ENCODE results near the gene ACTN2.

The ACTN2 gene

DNA sequence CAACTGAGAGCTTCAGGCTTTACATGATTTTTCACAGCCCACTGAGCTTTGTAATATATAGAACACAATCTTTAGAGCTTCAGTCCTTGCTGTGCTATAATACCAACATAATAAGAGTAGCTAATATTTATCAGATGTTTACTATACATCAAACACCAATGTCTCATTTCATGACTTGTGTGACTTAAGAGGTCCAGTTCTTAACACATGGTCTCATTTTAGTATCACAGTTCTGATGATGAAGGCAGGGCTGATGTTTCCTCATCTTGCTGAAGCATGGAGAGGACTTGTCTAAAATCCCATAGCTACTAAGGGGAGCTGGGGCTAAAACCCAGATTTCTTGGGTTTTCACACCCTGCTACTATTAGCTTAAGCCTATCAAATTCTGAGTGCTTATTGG lies 114.3 kb downstream of the ACTN2 start:
- TF ChIP-seq, protein P1, sequence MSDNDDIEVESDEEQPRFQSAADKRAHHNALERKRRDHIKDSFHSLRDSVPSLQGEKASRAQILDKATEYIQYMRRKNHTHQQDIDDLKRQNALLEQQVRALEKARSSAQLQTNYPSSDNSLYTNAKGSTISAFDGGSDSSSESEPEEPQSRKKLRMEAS (IDR thresholded peaks at IDR 0.05; ENCODE audit: low read depth, low read length): no peak
- no peak for TF ChIP-seq POLR2A (IDR thresholded peaks at IDR 0.05; ENCODE audit: extremely low read depth, insufficient read length)
- TF ChIP-seq MYC (IDR thresholded peaks at IDR 0.05; ENCODE audit: low read depth, low read length): no peak
- TF ChIP-seq, protein P2, sequence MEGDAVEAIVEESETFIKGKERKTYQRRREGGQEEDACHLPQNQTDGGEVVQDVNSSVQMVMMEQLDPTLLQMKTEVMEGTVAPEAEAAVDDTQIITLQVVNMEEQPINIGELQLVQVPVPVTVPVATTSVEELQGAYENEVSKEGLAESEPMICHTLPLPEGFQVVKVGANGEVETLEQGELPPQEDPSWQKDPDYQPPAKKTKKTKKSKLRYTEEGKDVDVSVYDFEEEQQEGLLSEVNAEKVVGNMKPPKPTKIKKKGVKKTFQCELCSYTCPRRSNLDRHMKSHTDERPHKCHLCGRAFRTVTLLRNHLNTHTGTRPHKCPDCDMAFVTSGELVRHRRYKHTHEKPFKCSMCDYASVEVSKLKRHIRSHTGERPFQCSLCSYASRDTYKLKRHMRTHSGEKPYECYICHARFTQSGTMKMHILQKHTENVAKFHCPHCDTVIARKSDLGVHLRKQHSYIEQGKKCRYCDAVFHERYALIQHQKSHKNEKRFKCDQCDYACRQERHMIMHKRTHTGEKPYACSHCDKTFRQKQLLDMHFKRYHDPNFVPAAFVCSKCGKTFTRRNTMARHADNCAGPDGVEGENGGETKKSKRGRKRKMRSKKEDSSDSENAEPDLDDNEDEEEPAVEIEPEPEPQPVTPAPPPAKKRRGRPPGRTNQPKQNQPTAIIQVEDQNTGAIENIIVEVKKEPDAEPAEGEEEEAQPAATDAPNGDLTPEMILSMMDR (IDR thresholded peaks at IDR 0.05; ENCODE audit: low read depth, low read length): no peak
- DNase-seq (ENCODE audit: low read depth): no peak
- H3K4me3 ChIP-seq (ENCODE audit: low read depth, low read length): no peak overlapping the region

DNA sequence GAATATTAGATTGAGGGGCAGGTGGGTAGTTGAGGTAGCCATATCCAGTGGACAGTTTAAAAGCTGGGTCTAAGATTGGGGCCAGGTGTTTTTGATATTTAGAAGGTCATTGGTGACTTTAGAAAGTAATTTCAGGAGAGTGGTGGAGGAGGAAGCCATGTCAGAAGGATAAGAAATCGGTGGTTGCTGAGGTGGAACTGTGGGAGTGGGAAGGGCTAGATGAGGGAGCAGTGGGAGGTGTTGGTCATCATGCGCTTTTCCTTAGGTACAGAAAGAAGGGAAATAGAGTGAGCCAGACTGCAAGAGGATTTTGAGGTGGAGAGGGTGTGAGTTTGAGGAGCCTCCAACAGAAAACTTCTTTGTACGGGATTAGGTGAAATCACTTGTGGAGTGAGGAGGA lies 116.0 kb downstream of the ACTN2 start:
- no peak for DNase-seq (ENCODE audit: low read depth)
- no peak overlapping the region for H3K4me3 ChIP-seq (ENCODE audit: low read depth, low read length)
- TF ChIP-seq, protein P2 (IDR thresholded peaks at IDR 0.05; ENCODE audit: low read depth, low read length): no peak
- TF ChIP-seq, protein P1 (IDR thresholded peaks at IDR 0.05; ENCODE audit: low read depth, low read length): no peak
- no peak for TF ChIP-seq POLR2A (IDR thresholded peaks at IDR 0.05; ENCODE audit: extremely low read depth, insufficient read length)
- no peak for TF ChIP-seq MYC (IDR thresholded peaks at IDR 0.05; ENCODE audit: low read depth, low read length)

DNA sequence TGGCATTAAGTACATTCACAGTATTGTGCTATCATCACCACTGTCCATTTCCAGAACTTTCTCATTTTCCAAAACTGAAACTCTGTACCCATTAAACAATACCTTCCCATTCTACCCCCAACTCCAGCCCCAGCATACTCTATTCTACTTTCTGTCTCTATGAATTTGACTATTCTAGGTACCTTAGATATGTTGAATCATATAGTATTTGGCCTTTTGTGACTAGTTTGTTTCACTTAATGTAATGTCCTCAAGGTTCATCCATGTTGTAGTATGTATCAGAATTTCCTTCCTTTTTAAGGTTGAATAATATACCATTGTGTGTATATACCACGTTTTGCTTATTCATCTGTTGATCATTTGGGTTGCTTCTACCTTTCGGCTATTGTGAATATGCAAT lies 120.3 kb downstream of the ACTN2 start:
- H3K4me3 ChIP-seq (ENCODE audit: low read depth, low read length): no peak overlapping the region
- TF ChIP-seq MYC (IDR thresholded peaks at IDR 0.05; ENCODE audit: low read depth, low read length) (no peak), POLR2A (IDR thresholded peaks at IDR 0.05; ENCODE audit: extremely low read depth, insufficient read length) (no peak)
- TF ChIP-seq, protein P2 (IDR thresholded peaks at IDR 0.05; ENCODE audit: low read depth, low read length): no peak
- TF ChIP-seq, protein P1 (IDR thresholded peaks at IDR 0.05; ENCODE audit: low read depth, low read length): no peak
- DNase-seq (ENCODE audit: low read depth): no peak

DNA sequence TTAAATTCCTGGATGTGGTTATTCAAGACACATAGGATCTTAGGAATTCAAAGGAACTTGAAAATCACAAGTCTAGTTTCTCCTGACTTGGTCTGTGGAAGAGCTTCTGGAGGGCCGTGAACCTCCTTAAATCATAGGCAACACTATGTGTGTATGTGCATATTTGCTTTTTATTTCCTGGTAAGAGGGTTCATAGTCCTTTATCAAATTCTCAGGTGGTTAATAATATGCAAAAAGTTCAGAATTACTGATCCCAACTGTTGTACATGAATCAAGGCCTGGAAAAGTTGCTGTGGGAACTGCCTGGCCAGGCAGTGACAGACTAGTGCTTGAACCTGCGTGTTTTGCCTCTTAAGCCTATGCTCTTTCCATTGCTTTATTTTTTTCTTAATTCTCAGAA lies 121.7 kb downstream of the ACTN2 start:
- no peak for TF ChIP-seq MYC (IDR thresholded peaks at IDR 0.05; ENCODE audit: low read depth, low read length)
- no peak for TF ChIP-seq POLR2A (IDR thresholded peaks at IDR 0.05; ENCODE audit: extremely low read depth, insufficient read length)
- TF ChIP-seq, protein P2 (IDR thresholded peaks at IDR 0.05; ENCODE audit: low read depth, low read length): no peak
- TF ChIP-seq, protein P1 (IDR thresholded peaks at IDR 0.05; ENCODE audit: low read depth, low read length): no peak
- no peak overlapping the region for H3K4me3 ChIP-seq (ENCODE audit: low read depth, low read length)
- no peak for DNase-seq (ENCODE audit: low read depth)

DNA sequence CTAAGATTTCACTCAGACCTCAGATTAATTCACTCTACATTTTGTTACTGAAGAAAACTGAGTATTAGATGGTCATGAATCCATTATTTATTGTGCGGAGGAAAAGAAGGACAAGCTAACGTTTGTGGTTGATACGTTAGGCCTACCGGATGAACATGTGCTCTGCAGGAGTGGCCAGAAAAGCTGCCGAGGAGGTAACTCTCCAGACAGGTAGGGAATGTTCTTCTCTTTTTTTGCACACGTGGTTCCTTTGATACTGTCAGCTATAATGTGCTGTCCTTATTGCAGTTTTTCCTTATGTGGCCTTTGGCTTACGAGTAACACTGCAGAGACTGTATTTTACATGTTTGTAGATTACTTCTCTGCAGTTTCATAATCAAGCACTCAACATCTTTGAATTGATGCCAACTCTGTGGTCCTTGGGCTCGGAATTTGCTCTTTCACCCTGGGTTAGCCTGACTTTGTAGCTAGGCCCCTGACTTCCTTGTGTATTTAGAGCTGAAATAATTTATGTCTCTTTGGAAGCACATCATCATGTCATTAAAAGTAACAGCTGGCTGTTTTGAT lies 122.3 kb downstream of the ACTN2 start:
- H3K4me3 ChIP-seq (ENCODE audit: low read depth, low read length): no peak overlapping the region
- no peak for DNase-seq (ENCODE audit: low read depth)
- no peak for TF ChIP-seq MYC (IDR thresholded peaks at IDR 0.05; ENCODE audit: low read depth, low read length)
- TF ChIP-seq, protein P2 (IDR thresholded peaks at IDR 0.05; ENCODE audit: low read depth, low read length): no peak
- TF ChIP-seq, protein P1 (IDR thresholded peaks at IDR 0.05; ENCODE audit: low read depth, low read length): no peak
- TF ChIP-seq POLR2A (IDR thresholded peaks at IDR 0.05; ENCODE audit: extremely low read depth, insufficient read length): no peak
